ENCODE measurements around the gene ZDHHC14.

The ZDHHC14 gene

GRCh38 chr6:157538168-157538567 lies 157.2 kb downstream of the ZDHHC14 start:
- DNase-seq: no peak

- no peak for DNase-seq
Measured at GRCh38 chr6:157538698-157539097, 157.7 kb downstream of the ZDHHC14 start.

- no peak for DNase-seq
Measured at GRCh38 chr6:157539421-157539822, 158.4 kb downstream of the ZDHHC14 start.

GRCh38 chr6:157539900-157540752 lies 159.1 kb downstream of the ZDHHC14 start:
- no peak for DNase-seq

GRCh38 chr6:157541618-157542413 lies 160.8 kb downstream of the ZDHHC14 start:
- DNase-seq: no peak

- no peak for DNase-seq
Measured at GRCh38 chr6:157542414-157543160, 161.6 kb downstream of the ZDHHC14 start.

GRCh38 chr6:157546321-157546720 lies 165.3 kb downstream of the ZDHHC14 start:
- DNase-seq: no peak

GRCh38 chr6:157547112-157547511 lies 166.1 kb downstream of the ZDHHC14 start:
- no peak for DNase-seq

GRCh38 chr6:157548635-157549467 lies 167.9 kb downstream of the ZDHHC14 start:
- DNase-seq: no peak

GRCh38 chr6:157549468-157549745 lies 168.4 kb downstream of the ZDHHC14 start:
- DNase-seq: no peak

GRCh38 chr6:157550114-157550989 lies 169.4 kb downstream of the ZDHHC14 start:
- no peak for DNase-seq

GRCh38 chr6:157551041-157551832 lies 170.2 kb downstream of the ZDHHC14 start:
- no peak for DNase-seq

GRCh38 chr6:157552081-157552747 lies 171.2 kb downstream of the ZDHHC14 start:
- DNase-seq: no peak

- DNase-seq: no peak
Measured at GRCh38 chr6:157552820-157553485, 172.0 kb downstream of the ZDHHC14 start.

- DNase-seq: no peak
Measured at GRCh38 chr6:157554747-157555146, 173.8 kb downstream of the ZDHHC14 start.

GRCh38 chr6:157555455-157556143 lies 174.6 kb downstream of the ZDHHC14 start:
- DNase-seq: no peak

- DNase-seq: no peak
Measured at GRCh38 chr6:157556144-157556645, 175.2 kb downstream of the ZDHHC14 start.

GRCh38 chr6:157556671-157557430 lies 175.9 kb downstream of the ZDHHC14 start:
- DNase-seq: no peak

Measured in GOT3 (cell line).